ENCODE data around the gene PDXP.

PDXP gene

GRCh38 chr22:37703906-37704305, 45.4 kb downstream of the PDXP start:
- DNase-seq, result no peak

- no peak for DNase-seq
Measured at GRCh38 chr22:37704645-37705044, 46.1 kb downstream of the PDXP start.

- DNase-seq, result no peak
Measured at GRCh38 chr22:37705205-37705604, 46.7 kb downstream of the PDXP start.

- no peak for DNase-seq
Measured at GRCh38 chr22:37708580-37709444, 50.3 kb downstream of the PDXP start.

- DNase-seq, result no peak
Measured at GRCh38 chr22:37709445-37709765, 50.9 kb downstream of the PDXP start.

GRCh38 chr22:37710675-37711074, 52.2 kb downstream of the PDXP start:
- DNase-seq, result no peak

GRCh38 chr22:37711490-37711889, 53.0 kb downstream of the PDXP start:
- DNase-seq, result no peak

- no peak for DNase-seq
Measured at GRCh38 chr22:37713761-37714160, 55.2 kb downstream of the PDXP start.

- DNase-seq, result no peak
Measured at GRCh38 chr22:37714634-37715033, 56.1 kb downstream of the PDXP start.

GRCh38 chr22:37715760-37716159, 57.2 kb downstream of the PDXP start:
- no peak for DNase-seq

All from activated CD4-positive, alpha-beta T cell treated with anti-CD3 and anti-CD28 coated beads for 4 hours (primary cell).